Liver (tissue), 9 donors: ENCODE results near the gene OR51T1. TPM values are rescaled to one million over a fixed set of nuclear protein-coding genes. Genes with fewer than 3 reads are reported as not detected.
A peak's percentile ranks its signal among the peaks of the same experiment; 100 is the strongest.
"Not testable (repeated sequence)": the region's sequence is repeated elsewhere in the genome, so short reads cannot be mapped to it uniquely, and the experiment has no call there.

Experiments used
- DNase-seq: peaks from one replicate; pipeline ENCODE4 v3.0.0-alpha.2; 2017; ENCODE audit warnings: low spot score
- H3K27ac ChIP-seq, 2 donors: one replicate each; pipeline ENCODE4 v1.7.0; 2013; ENCODE audit warnings: inconsistent platforms in 2 of 2, low read length in 2 of 2, control low read depth in 1 of 2, low read depth in 1 of 2, mild to moderate bottlenecking in 1 of 2
- H3K27me3 ChIP-seq, 4 donors: one replicate each; pipeline versions ENCODE4 v1.6.1 to v1.7.0; 2013; ENCODE audit warnings: low read length in 3 of 4, inconsistent platforms in 1 of 4, mild to moderate bottlenecking in 1 of 4, moderate library complexity in 1 of 4; ENCODE audit not compliant: control insufficient read depth in 4 of 4, insufficient read depth in 4 of 4
- H3K36me3 ChIP-seq, 4 donors: one replicate each; pipeline versions ENCODE4 v1.6.1 to v1.7.0; 2013; ENCODE audit warnings: low read length in 3 of 4, mild to moderate bottlenecking in 3 of 4, low read depth in 1 of 4, moderate library complexity in 1 of 4; ENCODE audit not compliant: control insufficient read depth in 4 of 4, insufficient read depth in 3 of 4
- H3K4me1 ChIP-seq, 4 donors: one replicate each; pipeline versions ENCODE4 v1.6.1 to v1.7.0; 2013; ENCODE audit warnings: low read length in 3 of 4, mild to moderate bottlenecking in 3 of 4, moderate library complexity in 1 of 4; ENCODE audit not compliant: control insufficient read depth in 4 of 4, insufficient read depth in 4 of 4
- H3K4me3 ChIP-seq, 3 donors: one replicate each; pipeline versions ENCODE4 v1.6.1 to v1.7.0; 2013; ENCODE audit warnings: low read length in 3 of 3, control low read depth in 1 of 3, low read depth in 1 of 3, mild to moderate bottlenecking in 1 of 3
- H3K9ac ChIP-seq, 2 donors: one replicate each; pipeline ENCODE4 v1.7.0; 2013; ENCODE audit warnings: low read length in 2 of 2, mild to moderate bottlenecking in 2 of 2, moderate library complexity in 2 of 2, control low read depth in 1 of 2, low read depth in 1 of 2
- H3K9me3 ChIP-seq, 4 donors: one replicate each; pipeline versions ENCODE4 v1.6.1 to v1.7.0; 2013; ENCODE audit warnings: low read length in 3 of 4; ENCODE audit not compliant: control insufficient read depth in 4 of 4
- CTCF ChIP-seq: fragments of 150-350 bp; IDR thresholded peaks from 2 replicates; pipeline ENCODE4 v1.5.1; 2017; ENCODE audit warnings: improper control_type of control experiment, low read depth, low read length; ENCODE audit not compliant: missing input control
- EGR1 ChIP-seq, 2 donors: IDR thresholded peaks; 2 replicates each; pipeline ENCODE4 v1.6.1; 2016 to 2018; ENCODE audit warnings: antibody characterized with exemption in 2 of 2, low read depth in 2 of 2
- FOXA1 ChIP-seq: IDR thresholded peaks from 2 replicates; pipeline ENCODE4 v1.6.1; 2016; ENCODE audit warnings: antibody characterized with exemption
- FOXA2 ChIP-seq: IDR thresholded peaks from 2 replicates; pipeline ENCODE4 v1.6.1; 2016; ENCODE audit warnings: antibody characterized with exemption
- GABPA ChIP-seq, 2 donors: IDR thresholded peaks in 1 of 2; conservative IDR thresholded peaks in 1 of 2; 2 replicates each; pipeline ENCODE4 v1.6.1; 2016; ENCODE audit warnings: antibody characterized with exemption in 2 of 2, mild to moderate bottlenecking in 1 of 2, moderate library complexity in 1 of 2
- HNF4A ChIP-seq, 2 donors: conservative IDR thresholded peaks; 2 replicates each; pipeline ENCODE4 v1.6.1; 2016; ENCODE audit warnings: antibody characterized with exemption in 2 of 2, mild to moderate bottlenecking in 2 of 2
- HNF4G ChIP-seq: IDR thresholded peaks from 2 replicates; pipeline ENCODE4 v1.6.1; 2016; ENCODE audit warnings: antibody characterized with exemption
- JUND ChIP-seq, 2 donors: IDR thresholded peaks; 2 replicates each; pipeline ENCODE4 v1.6.1; 2016; ENCODE audit warnings: antibody characterized with exemption in 2 of 2
- MAX ChIP-seq: IDR thresholded peaks from 2 replicates; pipeline ENCODE4 v1.6.1; 2016; ENCODE audit warnings: antibody characterized with exemption
- NR2F2 ChIP-seq: IDR thresholded peaks from 2 replicates; pipeline ENCODE4 v1.6.1; 2016; ENCODE audit warnings: antibody characterized with exemption
- SP1 ChIP-seq: IDR thresholded peaks from 2 replicates; pipeline ENCODE4 v1.6.1; 2018; ENCODE audit warnings: antibody characterized with exemption, mild to moderate bottlenecking
- TAF1 ChIP-seq: conservative IDR thresholded peaks from 2 replicates; pipeline ENCODE4 v1.6.1; 2016; ENCODE audit warnings: antibody characterized with exemption, mild to moderate bottlenecking
- WGBS: extraction: QIAGEN DNeasy Blood & Tissue Kit; methylation state at CpG from one replicate; pipeline ENCODE4 v1.1.7; 2013; 5-methylcytosine and 5-hydroxymethylcytosine counted together
- polyA plus RNA-seq, 2 donors: library from polyadenylated mRNA; stranded (reverse) in 1 of 2; unstranded in 1 of 2; fragments of 200-250 nt in 1 of 2; fragments of >200 nt in 1 of 2; fragmentation: Nextera tagmentation in 1 of 2; extraction: Ambion mirVana in 1 of 2; gene quantifications; one replicate each; pipeline versions ENCODE4 v1.2.1 to v1.2.3, GENCODE V29; 2013 to 2015
- total RNA-seq, 2 donors: library from RNA; depleted of rRNA; stranded (reverse); fragments of >200 nt; gene quantifications; one replicate each; pipeline ENCODE4 v1.2.3, GENCODE V29; 2014
- TF ChIP-seq, protein P1 (sequence below): IDR thresholded peaks from 2 replicates; pipeline ENCODE4 v1.6.1; 2016; ENCODE audit warnings: antibody characterized with exemption
- TF ChIP-seq, protein P2 (sequence below): IDR thresholded peaks from 2 replicates; pipeline ENCODE4 v1.6.1; 2016; ENCODE audit warnings: antibody characterized with exemption
- donor health status: healthy.
- donor health status: healthy.
- donor health status: healthy.
- donor health status: healthy.
- donor health status: healthy.

The OR51T1 gene
- total and polyA plus RNA-seq, 4 donors, result not detected

DNA sequence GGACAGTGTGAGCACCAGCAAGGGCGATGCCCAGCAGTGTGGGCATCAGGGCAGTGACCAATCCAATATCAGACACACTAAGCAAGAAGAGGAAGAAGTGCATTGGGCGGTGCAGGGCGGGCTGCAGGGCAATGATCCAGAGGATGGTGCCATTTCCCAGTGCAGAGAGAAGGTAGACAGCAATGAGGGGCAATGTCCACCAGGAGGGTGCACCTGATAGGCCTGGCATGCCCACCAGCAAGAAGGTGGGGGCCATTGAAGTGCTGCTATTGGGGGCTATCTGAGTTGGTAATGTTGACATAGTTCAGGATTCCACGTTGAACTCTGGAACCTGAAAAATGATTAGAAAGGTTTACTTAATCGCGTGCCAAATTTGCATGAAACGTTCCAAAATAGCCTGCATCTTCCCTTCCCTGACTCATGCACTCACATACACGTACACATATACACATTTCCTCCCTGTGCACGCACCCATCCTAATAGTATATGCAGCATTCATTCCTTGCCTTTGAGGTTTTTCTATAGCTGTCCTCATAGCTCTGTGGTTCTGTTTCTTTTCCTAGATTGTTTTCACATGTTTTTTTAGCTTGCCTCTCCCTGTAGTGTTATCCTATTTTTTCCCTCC is 32.7 kb upstream of the OR51T1 start, which contains the start of gene OR51S1:
OR51S1 (minus strand) TSS at position 301 of the 625 bp plus-strand sequence; CDS start at position 301, 0 bp downstream.
- Histone ChIP-seq H3K9ac (no peak within 1 kb of the TSS), H3K27me3 (peaks cover 0 to 2% (median 0%) of the 10 kb centered on the region in 4 donors), H3K4me1 (peaks cover 0 to 12% (median 0%) of the 10 kb centered on the region in 4 donors), H3K36me3 (no peaks in the 10 kb centered on the region), H3K4me3 (no peak within 1 kb of the TSS), H3K9me3 (no peaks in the 10 kb centered on the region), H3K27ac (no peak within 1 kb of the TSS)
- WGBS, result 48% methylated on average over 9 of the region's 9 CpGs
- peak in 1 of 2 donors; percentile 15 for TF ChIP-seq HNF4A (conservative IDR thresholded peaks at IDR 0.05)
- no peak for TF ChIP-seq HNF4G
- DNase-seq, result no peak

- H3K27ac ChIP-seq, result no peak overlapping the region
- TF ChIP-seq EGR1 (IDR thresholded peaks at IDR 0.05; ENCODE audit: low read depth in 2 of 2) (no peak), NR2F2 (no peak), SP1 (no peak), GABPA (IDR thresholded peaks at IDR 0.05 in 1 of 2, conservative IDR thresholded peaks at IDR 0.05 in 1 of 2) (no peak), FOXA1 (no peak), JUND (IDR thresholded peaks at IDR 0.05) (no peak)
- TF ChIP-seq, protein P1, sequence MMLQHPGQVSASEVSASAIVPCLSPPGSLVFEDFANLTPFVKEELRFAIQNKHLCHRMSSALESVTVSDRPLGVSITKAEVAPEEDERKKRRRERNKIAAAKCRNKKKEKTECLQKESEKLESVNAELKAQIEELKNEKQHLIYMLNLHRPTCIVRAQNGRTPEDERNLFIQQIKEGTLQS, result no peak
- TF ChIP-seq, protein P2, sequence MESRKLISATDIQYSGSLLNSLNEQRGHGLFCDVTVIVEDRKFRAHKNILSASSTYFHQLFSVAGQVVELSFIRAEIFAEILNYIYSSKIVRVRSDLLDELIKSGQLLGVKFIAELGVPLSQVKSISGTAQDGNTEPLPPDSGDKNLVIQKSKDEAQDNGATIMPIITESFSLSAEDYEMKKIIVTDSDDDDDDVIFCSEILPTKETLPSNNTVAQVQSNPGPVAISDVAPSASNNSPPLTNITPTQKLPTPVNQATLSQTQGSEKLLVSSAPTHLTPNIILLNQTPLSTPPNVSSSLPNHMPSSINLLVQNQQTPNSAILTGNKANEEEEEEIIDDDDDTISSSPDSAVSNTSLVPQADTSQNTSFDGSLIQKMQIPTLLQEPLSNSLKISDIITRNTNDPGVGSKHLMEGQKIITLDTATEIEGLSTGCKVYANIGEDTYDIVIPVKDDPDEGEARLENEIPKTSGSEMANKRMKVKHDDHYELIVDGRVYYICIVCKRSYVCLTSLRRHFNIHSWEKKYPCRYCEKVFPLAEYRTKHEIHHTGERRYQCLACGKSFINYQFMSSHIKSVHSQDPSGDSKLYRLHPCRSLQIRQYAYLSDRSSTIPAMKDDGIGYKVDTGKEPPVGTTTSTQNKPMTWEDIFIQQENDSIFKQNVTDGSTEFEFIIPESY, result no peak
- peaks cover 0 to 12% (median 0%) of the 10 kb centered on the region in 4 donors for H3K4me1 ChIP-seq
- H3K27me3 ChIP-seq, result peaks cover 0 to 2% (median 0%) of the 10 kb centered on the region in 4 donors
- 6% methylated on average over 4 of the region's 4 CpGs for WGBS
- H3K9me3 ChIP-seq, result no peaks in the 10 kb centered on the region
- H3K4me3 ChIP-seq, result no peak overlapping the region
- DNase-seq, result no peak
- no peak overlapping the region for H3K9ac ChIP-seq
- no peaks in the 10 kb centered on the region for H3K36me3 ChIP-seq
Observed at GRCh38 chr11:4851033-4851432, 30.7 kb upstream of the OR51T1 start.

- 80% methylated on average over 7 of the region's 7 CpGs for WGBS
Observed at GRCh38 chr11:4854286-4854685, 27.4 kb upstream of the OR51T1 start.

GRCh38 chr11:4862447-4863236 is 19.1 kb upstream of the OR51T1 start:
- Histone ChIP-seq H3K27ac (no peak overlapping the region), H3K4me3 (no peak overlapping the region), H3K27me3 (no peaks in the 10 kb centered on the region), H3K9ac (no peak overlapping the region), H3K4me1 (no peaks in the 10 kb centered on the region), H3K36me3 (no peaks in the 10 kb centered on the region), H3K9me3 (no peaks in the 10 kb centered on the region)
- no peak for DNase-seq
- TF ChIP-seq NR2F2, result no peak
- no peak for TF ChIP-seq JUND (IDR thresholded peaks at IDR 0.05)
- TF ChIP-seq, protein P1, result no peak
- no peak for TF ChIP-seq MAX
- TF ChIP-seq EGR1 (IDR thresholded peaks at IDR 0.05; ENCODE audit: low read depth in 2 of 2), result no peak
- TF ChIP-seq, protein P2, result no peak
- TF ChIP-seq FOXA2, result no peak
- TF ChIP-seq CTCF, result no peak
- no peak for TF ChIP-seq TAF1
- no peak for TF ChIP-seq GABPA (IDR thresholded peaks at IDR 0.05 in 1 of 2, conservative IDR thresholded peaks at IDR 0.05 in 1 of 2)
- TF ChIP-seq FOXA1, result no peak

More at GRCh38 chr11:4854286-4854685, 27.4 kb upstream of the OR51T1 start:
- not testable (repeated sequence) for H3K9ac ChIP-seq, H3K27ac ChIP-seq, H3K4me1 ChIP-seq, H3K9me3 ChIP-seq, H3K36me3 ChIP-seq, H3K27me3 ChIP-seq, H3K4me3 ChIP-seq, DNase-seq
